ENCODE measurements around the gene FKBP15.

FKBP15 gene

GRCh38 chr9:113219186-113219936, 1.7 kb downstream of the FKBP15 start:
- CTCF ChIA-PET: interaction anchor here (0.6 kb wide), 2 partner anchors 15 to 55 kb away, joined by 3 to 6 read pairs; no protein-coding TSS in a partner anchor
- 0 out of 2 replicates have a peak, but pooled peaks cover 3% of the 10 kb centered on the region for H3K4me1 ChIP-seq (ENCODE audit: control insufficient read depth, insufficient read depth, low read length)
- no peak overlapping the region for H3K27ac ChIP-seq (ENCODE audit: extremely low read depth, low read depth, low read length)
- no peak overlapping the region for H3K4me3 ChIP-seq (ENCODE audit: low read depth, low read length)
- H3K36me3 ChIP-seq (ENCODE audit: control insufficient read depth in 2 of 2, insufficient read depth in 1 of 2, low read length in 2 of 2): peaks cover 0 to 4% of the 10 kb centered on the region in 2 experiments; a peak in 2 of 3 replicates
- H3K9me3 ChIP-seq (ENCODE audit: control insufficient read depth, insufficient read depth, low read depth, low read length): no peaks in the 10 kb centered on the region
- TF ChIP-seq ZNF121 (tag by site-specific recombination; IDR thresholded peaks at IDR 0.05) (no peak), ZNF169 (tag by site-specific recombination; IDR thresholded peaks at IDR 0.05) (no peak), ZNF391 (tag by site-specific recombination; IDR thresholded peaks at IDR 0.05; ENCODE audit: borderline replicate concordance, low read depth) (no peak), SP3 (tag by site-specific recombination; IDR thresholded peaks at IDR 0.05) (no peak), ZSCAN30 (tag by site-specific recombination; IDR thresholded peaks at IDR 0.05) (no peak), ZNF175 (tag by site-specific recombination; IDR thresholded peaks at IDR 0.05) (no peak), ZNF146 (tag by site-specific recombination; IDR thresholded peaks at IDR 0.05) (no peak)
- POLR2A ChIA-PET: interaction anchor here (0.7 to 4.2 kb wide), 3 partner anchors 28 to 68 kb away, joined by 3 to 44 read pairs (median 20); partner anchors contain the start of genes CDC26, PRPF4 and SLC31A2

GRCh38 chr9:113216406-113216805, 4.7 kb downstream of the FKBP15 start:
- no peaks in the 10 kb centered on the region for H3K4me1 ChIP-seq (ENCODE audit: control insufficient read depth, insufficient read depth, low read length)
- no peaks in the 10 kb centered on the region for H3K9me3 ChIP-seq (ENCODE audit: control insufficient read depth, insufficient read depth, low read depth, low read length)
- ChIA-PET CTCF (no interaction called here), POLR2A (no interaction called here)
- no peak overlapping the region for H3K4me3 ChIP-seq (ENCODE audit: low read depth, low read length)
- peaks cover 0 to 5% of the 10 kb centered on the region in 2 experiments; a peak in 1 of 3 replicates for H3K36me3 ChIP-seq (ENCODE audit: control insufficient read depth in 2 of 2, insufficient read depth in 1 of 2, low read length in 2 of 2)
- TF ChIP-seq ZNF248 (tag by site-specific recombination; IDR thresholded peaks at IDR 0.05): no peak
- no peak for TF ChIP-seq PRDM2 (tag by site-specific recombination; IDR thresholded peaks at IDR 0.05; ENCODE audit: borderline replicate concordance)
- no peak for TF ChIP-seq ZBTB8A (tag by site-specific recombination; IDR thresholded peaks at IDR 0.05)
- TF ChIP-seq ZNF146 (tag by site-specific recombination; IDR thresholded peaks at IDR 0.05): no peak
- no peak for TF ChIP-seq ZNF624 (tag by site-specific recombination; IDR thresholded peaks at IDR 0.05)
- TF ChIP-seq MEIS1 (CRISPR knock-in tag; IDR thresholded peaks at IDR 0.05; ENCODE audit: borderline replicate concordance): no peak
- no peak for TF ChIP-seq ZFP41 (tag by site-specific recombination; IDR thresholded peaks at IDR 0.05; ENCODE audit: borderline replicate concordance)
- TF ChIP-seq ZSCAN5A (tag by site-specific recombination; IDR thresholded peaks at IDR 0.05): no peak
- H3K27ac ChIP-seq (ENCODE audit: extremely low read depth, low read depth, low read length): no peak overlapping the region

Data from HEK293 (cell line).